Measurements from ENCODE around the gene LRP1-AS.
A peak's percentile ranks its signal among the peaks of the same experiment; 100 is the strongest.

LRP1-AS gene

GRCh38 chr12:57119294-57120085, 27.9 kb downstream of the LRP1-AS start:
- no peak for DNase-seq (ENCODE audit: low read depth)

GRCh38 chr12:57118711-57119271, 28.6 kb downstream of the LRP1-AS start:
- no peak for DNase-seq (ENCODE audit: low read depth)

GRCh38 chr12:57116580-57117281, 30.7 kb downstream of the LRP1-AS start:
- DNase-seq (ENCODE audit: low read depth) = no peak

- DNase-seq (ENCODE audit: low read depth) = no peak
Observed at GRCh38 chr12:57112492-57113294, 34.7 kb downstream of the LRP1-AS start.

- DNase-seq (ENCODE audit: low read depth) = peak; percentile 83
Observed at GRCh38 chr12:57111031-57111734, 36.2 kb downstream of the LRP1-AS start, which contains the start of gene STAT6. Gene STAT6 (minus strand): TSS chr12:57111362. CDS start chr12:57108278, 3,084 bp downstream.

GRCh38 chr12:57110104-57111030, 37.1 kb downstream of the LRP1-AS start:
- DNase-seq (ENCODE audit: low read depth) = peak; percentile 72

GRCh38 chr12:57109207-57110103, 38.0 kb downstream of the LRP1-AS start:
- DNase-seq (ENCODE audit: low read depth) = no peak

- DNase-seq (ENCODE audit: low read depth) = no peak
Observed at GRCh38 chr12:57107456-57108155, 39.8 kb downstream of the LRP1-AS start.

GRCh38 chr12:57106021-57106708, 41.3 kb downstream of the LRP1-AS start:
- no peak for DNase-seq (ENCODE audit: low read depth)

- no peak for DNase-seq (ENCODE audit: low read depth)
Observed at GRCh38 chr12:57105011-57105753, 42.2 kb downstream of the LRP1-AS start.

- DNase-seq (ENCODE audit: low read depth) = no peak
Observed at GRCh38 chr12:57104292-57104910, 43.0 kb downstream of the LRP1-AS start.

GRCh38 chr12:57103856-57104255, 43.6 kb downstream of the LRP1-AS start:
- no peak for DNase-seq (ENCODE audit: low read depth)

- DNase-seq (ENCODE audit: low read depth) = no peak
Observed at GRCh38 chr12:57101892-57102695, 45.3 kb downstream of the LRP1-AS start.

- no peak for DNase-seq (ENCODE audit: low read depth)
Observed at GRCh38 chr12:57099766-57100165, 47.7 kb downstream of the LRP1-AS start.

GRCh38 chr12:57099047-57099714, 48.2 kb downstream of the LRP1-AS start:
- no peak for DNase-seq (ENCODE audit: low read depth)

All from stimulated activated CD4-positive, alpha-beta T cell treated with anti-CD3 and anti-CD28 coated beads, Interleukin-2, amount 100 ng/mL, for 4 hours (primary cell).